Measurements from ENCODE around the gene HDGFL2.

DNA sequence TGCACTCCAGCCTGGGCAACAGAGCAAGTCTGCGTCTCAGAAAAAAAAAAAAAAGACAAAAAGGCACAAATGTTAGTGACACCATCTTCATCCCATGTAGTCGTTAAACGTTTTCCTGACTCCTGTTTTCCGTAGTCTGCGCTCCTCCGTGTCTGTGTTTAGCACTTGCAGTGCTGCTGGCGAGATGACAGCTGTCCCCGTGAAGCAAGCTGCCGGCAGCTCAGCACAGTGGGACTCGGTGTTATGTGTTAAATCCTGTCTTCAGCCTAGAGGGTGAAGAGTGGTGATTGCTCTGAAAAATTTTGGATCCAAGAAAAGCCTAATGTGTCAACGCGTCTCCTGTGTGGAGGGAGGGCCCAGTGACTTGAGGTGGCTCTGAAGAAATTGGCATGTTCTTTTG lies 32.9 kb upstream of the HDGFL2 start:
- TF ChIP-seq, protein P1, sequence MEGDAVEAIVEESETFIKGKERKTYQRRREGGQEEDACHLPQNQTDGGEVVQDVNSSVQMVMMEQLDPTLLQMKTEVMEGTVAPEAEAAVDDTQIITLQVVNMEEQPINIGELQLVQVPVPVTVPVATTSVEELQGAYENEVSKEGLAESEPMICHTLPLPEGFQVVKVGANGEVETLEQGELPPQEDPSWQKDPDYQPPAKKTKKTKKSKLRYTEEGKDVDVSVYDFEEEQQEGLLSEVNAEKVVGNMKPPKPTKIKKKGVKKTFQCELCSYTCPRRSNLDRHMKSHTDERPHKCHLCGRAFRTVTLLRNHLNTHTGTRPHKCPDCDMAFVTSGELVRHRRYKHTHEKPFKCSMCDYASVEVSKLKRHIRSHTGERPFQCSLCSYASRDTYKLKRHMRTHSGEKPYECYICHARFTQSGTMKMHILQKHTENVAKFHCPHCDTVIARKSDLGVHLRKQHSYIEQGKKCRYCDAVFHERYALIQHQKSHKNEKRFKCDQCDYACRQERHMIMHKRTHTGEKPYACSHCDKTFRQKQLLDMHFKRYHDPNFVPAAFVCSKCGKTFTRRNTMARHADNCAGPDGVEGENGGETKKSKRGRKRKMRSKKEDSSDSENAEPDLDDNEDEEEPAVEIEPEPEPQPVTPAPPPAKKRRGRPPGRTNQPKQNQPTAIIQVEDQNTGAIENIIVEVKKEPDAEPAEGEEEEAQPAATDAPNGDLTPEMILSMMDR (IDR thresholded peaks at IDR 0.05; ENCODE audit: low read length), result no peak
- TF ChIP-seq EZH2 (optimal IDR thresholded peaks at IDR 0.05; ENCODE audit: low read depth, low read length), result no peak
